GM18519 (cell line): Measurements from ENCODE around the gene RPS15.
"Not testable (repeated sequence)": the region's sequence is repeated elsewhere in the genome, so short reads cannot be mapped to it uniquely, and the experiment has no call there.

Experiments
- ATAC-seq: cut with Tn5 transposase; IDR thresholded peaks from one replicate; pipeline ENCODE4 v1.9.1; 2021; ENCODE audit warnings: mild to moderate bottlenecking, moderate library complexity; ENCODE audit not compliant: unreplicated experiment, low FRiP score

Gene RPS15

DNA sequence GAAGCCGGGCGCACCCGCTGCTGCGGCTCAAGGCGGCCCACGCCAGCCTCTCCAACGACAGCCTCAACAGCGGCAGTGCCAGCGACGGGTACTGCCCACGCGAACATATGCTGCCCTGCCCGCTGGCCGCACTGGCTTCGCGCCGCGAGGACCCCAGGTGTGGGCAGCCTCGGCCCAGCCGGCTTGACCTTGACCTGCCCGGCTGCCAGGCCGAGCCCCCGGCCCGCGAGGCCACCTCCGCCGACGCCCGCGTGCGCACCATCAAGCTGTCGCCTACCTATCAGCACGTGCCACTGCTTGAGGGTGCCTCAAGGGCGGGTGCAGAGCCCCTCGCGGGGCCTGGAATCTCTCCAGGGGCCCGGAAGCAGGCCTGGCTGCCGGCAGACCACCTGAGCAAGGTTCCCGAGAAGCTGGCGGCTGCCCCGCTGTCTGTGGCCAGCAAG is 27.8 kb downstream of the RPS15 start:
- no peak for ATAC-seq

DNA sequence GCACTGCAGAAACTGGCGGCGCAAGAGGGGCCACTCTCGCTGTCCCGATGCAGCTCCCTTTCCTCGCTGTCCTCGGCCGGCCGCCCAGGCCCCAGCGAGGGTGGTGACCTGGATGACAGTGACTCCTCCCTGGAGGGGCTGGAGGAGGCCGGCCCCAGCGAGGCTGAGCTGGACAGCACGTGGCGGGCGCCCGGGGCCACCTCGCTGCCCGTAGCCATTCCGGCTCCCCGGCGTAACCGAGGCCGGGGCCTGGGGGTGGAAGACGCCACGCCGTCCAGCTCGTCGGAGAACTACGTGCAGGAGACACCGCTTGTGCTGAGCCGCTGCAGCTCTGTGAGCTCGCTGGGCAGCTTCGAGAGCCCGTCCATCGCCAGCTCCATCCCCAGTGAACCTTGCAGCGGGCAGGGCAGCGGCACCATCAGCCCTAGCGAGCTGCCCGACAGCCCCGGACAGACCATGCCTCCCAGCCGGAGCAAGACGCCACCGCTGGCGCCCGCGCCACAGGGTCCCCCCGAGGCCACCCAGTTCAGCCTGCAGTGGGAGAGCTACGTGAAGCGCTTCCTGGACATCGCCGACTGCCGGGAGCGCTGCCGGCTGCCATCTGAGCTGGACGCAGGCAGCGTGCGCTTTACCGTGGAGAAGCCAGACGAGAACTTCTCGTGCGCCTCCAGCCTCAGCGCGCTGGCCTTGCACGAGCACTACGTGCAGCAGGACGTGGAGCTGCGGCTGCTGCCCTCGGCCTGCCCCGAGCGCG is 28.4 kb downstream of the RPS15 start:
- no peak for ATAC-seq

DNA sequence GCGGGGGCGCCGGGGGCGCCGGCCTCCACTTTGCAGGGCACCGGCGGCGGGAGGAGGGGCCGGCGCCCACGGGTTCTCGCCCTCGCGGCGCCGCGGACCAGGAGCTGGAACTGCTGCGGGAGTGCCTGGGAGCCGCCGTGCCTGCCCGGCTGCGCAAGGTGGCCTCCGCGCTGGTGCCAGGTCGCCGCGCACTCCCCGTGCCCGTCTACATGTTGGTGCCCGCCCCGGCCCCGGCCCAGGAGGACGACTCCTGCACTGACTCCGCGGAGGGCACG is 29.0 kb downstream of the RPS15 start:
- ATAC-seq = no peak

DNA sequence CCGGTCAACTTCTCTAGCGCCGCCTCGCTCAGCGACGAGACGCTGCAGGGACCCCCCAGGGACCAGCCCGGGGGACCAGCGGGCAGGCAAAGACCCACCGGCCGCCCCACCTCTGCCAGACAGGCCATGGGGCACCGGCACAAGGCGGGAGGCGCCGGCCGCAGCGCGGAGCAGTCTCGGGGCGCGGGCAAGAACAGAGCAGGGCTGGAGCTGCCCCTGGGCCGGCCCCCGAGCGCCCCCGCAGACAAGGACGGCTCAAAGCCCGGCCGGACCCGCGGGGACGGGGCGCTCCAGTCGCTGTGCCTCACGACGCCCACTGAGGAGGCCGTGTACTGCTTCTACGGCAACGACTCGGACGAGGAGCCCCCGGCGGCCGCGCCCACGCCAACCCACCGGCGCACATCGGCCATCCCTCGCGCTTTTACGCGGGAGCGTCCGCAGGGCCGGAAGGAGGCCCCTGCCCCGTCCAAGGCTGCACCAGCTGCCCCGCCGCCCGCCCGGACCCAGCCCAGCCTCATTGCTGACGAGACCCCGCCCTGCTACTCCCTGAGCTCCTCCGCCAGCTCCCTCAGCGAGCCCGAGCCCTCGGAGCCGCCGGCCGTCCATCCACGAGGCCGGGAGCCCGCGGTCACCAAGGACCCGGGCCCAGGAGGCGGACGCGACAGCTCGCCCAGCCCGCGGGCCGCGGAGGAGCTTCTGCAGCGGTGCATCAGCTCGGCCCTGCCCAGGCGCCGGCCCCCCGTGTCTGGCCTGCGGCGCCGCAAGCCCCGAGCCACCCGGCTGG is 29.5 kb downstream of the RPS15 start:
- no peak for ATAC-seq

DNA sequence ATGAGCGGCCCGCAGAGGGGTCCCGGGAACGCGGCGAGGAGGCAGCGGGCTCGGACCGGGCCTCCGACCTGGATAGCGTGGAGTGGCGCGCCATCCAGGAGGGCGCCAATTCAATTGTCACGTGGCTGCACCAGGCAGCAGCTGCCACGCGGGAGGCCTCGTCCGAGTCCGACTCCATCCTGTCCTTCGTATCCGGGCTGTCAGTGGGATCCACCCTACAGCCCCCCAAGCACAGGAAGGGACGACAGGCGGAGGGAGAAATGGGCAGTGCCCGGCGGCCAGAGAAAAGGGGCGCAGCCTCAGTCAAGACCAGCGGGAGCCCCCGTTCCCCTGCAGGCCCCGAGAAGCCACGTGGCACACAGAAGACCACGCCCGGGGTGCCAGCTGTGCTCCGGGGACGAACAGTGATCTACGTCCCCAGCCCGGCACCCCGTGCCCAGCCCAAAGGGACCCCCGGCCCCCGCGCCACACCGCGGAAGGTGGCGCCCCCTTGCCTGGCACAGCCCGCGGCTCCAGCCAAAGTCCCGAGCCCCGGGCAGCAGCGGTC is 30.2 kb downstream of the RPS15 start:
- ATAC-seq = no peak

DNA sequence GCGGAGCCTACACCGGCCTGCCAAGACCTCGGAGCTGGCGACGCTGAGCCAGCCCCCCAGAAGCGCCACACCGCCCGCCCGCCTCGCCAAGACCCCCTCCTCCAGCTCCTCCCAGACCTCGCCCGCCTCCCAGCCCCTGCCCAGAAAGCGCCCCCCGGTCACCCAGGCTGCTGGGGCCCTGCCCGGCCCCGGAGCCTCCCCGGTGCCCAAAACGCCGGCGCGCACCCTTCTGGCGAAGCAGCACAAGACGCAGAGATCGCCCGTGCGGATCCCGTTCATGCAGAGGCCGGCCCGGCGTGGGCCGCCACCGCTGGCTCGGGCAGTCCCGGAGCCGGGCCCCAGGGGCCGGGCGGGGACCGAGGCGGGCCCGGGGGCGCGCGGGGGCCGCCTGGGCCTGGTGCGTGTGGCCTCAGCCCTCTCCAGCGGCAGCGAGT is 30.6 kb downstream of the RPS15 start:
- no peak for ATAC-seq

DNA sequence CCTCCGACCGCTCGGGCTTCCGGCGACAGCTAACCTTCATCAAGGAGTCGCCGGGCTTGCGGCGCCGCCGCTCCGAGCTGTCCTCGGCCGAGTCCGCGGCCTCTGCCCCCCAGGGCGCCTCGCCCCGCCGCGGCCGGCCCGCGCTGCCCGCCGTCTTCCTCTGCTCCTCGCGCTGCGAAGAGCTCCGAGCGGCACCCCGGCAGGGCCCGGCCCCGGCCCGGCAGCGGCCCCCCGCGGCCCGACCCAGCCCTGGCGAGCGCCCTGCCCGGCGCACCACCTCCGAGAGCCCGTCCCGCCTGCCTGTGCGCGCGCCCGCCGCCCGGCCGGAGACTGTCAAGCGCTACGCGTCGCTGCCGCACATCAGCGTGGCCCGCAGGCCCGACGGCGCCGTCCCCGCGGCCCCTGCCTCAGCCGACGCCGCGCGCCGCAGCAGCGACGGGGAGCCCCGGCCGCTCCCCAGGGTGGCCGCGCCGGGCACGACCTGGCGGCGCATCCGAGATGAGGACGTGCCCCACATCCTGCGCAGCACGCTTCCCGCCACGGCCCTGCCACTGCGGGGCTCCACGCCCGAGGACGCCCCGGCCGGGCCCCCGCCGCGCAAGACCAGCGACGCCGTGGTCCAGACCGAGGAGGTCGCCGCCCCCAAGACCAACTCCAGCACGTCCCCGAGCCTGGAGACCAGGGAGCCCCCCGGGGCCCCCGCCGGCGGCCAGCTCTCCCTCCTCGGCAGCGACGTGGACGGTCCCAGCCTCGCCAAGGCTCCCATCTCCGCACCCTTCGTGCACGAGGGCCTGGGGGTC is 31.3 kb downstream of the RPS15 start:
- no peak for ATAC-seq

DNA sequence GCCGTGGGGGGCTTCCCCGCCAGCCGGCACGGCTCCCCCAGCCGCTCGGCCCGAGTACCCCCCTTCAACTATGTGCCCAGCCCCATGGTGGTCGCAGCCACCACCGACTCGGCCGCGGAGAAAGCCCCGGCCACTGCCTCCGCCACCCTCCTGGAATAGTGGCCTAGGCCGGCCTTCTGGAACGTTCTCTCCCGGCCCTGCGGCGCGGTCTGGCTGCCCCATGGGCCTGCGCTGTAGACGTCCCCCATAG is 31.8 kb downstream of the RPS15 start:
- ATAC-seq = no peak

DNA sequence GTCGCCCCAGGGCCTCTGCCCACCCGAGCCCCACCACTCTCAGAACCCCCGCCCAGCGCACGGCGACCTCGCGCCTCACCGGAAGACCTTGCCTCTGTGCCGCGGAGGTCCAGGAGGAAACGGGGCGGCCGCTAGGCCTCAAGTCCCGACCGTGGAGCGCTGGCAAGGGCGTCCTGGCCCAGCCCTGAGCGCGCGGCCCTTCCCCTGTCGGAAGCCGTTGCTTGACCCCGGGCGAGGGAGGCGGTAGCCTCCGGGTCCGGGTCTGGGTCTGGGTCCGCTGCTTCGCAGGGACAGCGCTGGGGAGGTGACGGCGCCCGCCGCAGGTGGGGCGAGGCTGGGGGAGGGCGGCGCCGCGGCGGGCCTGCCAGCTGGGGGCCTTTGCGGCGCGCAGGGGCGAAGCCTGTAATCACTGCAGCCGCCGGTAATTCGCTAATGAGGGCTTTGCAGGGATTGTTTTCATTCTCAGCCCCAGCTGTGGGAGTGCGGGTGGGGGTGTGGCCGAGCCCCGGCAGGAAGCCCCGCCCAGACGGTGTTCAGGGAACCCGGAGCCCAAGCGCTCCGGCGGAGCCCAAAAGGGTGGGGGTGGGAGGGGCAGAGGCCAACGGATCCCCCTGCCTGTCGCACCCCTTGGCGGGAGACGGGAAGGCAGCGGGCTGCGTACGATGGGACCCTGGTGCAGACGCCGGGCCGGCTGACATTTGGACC is 32.3 kb downstream of the RPS15 start:
- ATAC-seq = no peak

DNA sequence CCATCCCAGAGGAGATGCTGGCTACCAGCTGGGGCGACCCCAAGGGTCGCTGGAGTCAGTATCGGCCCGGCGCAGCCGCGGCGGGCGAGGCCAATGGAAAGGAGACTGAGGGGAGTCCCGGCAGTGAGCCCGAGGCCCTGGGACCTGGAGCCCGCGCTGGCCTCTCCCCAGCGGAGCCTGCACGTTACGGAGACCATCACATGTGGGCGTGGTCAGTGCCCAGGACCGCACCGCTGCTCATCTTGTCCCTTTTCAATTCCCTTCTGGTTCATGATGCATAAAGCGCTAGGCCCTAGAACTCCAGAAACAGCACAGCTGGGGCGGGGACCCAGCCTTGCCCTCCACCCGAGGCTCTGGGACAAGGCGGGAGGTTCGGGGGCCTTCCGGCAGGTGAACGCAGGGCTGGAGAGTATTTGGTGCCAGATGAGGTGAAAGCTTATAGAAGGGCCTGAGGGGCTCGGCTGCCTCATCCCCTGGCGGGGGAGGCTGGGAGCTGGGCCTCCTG is 32.9 kb downstream of the RPS15 start:
- no peak for ATAC-seq

DNA sequence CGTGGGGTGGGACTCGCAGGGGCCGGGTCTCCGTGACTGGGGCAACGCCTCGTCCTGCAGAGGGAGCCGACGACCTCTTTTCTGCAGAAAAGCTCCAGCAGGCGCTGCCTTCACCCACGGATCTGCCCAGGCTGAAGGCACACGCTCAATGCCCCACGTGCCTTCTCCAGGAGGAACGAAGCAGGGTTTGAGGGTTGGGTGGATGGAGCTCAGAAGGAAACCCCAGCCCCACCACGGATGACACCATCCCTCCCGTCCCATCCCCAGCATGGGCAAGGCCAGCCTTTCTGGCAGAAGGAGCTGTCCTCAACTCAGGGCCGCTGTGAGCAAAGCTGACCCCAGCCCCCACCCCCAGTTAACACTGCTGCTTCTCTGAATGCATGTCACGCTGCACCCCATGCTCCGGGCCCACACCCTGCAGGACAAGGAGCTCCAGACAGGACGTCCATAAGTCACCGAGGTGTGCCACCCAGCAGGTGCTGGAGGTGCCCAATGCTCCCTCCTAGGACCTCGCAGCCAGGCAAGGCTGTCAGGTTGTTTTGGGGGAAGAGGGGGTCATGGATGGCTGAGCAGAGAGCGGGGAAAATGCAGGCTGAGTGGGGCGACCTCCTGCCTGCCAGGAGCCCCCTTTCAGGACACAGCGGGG is 33.4 kb downstream of the RPS15 start:
- ATAC-seq = no peak

DNA sequence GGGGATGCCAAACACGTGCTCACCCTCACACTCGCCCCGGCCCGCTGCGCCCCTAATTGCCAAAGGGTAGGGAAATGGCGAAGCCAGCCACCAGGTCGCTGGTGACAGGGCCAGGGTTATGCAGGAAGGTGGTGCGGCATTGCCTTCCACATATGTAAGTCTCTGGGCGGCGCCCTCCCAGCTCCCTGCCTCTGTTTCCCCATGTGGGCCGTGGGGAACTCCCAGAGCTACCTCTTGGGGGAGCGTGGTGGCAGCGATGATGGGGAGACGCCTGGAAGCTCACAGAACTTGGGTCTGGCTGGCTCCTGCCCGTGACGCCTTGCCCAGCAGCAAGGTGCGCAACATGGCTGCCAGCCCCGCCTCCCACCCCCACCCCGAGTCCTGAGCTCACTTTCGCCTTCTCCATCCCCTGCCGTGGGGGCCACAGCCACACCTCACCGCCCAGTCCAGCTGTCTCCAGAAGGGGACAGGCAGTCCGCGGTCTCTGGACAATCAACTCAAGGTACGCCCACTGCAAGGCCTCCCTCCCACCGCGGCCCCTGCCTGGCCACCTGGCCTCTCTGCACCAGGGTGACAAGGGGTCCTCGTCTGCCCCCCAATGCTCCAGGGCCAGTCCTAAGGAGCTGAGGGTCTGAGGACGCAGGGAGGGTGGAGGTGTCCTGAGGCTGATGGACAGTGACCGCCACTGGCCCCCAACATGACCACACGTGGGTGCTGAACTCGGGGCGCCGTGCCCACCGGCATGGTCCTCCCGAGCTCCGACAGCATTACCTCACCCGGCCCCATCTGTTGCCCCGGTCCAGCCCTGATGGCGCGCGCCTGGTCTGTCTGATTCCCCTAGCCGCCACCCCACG is 34.3 kb downstream of the RPS15 start:
- no peak for ATAC-seq

DNA sequence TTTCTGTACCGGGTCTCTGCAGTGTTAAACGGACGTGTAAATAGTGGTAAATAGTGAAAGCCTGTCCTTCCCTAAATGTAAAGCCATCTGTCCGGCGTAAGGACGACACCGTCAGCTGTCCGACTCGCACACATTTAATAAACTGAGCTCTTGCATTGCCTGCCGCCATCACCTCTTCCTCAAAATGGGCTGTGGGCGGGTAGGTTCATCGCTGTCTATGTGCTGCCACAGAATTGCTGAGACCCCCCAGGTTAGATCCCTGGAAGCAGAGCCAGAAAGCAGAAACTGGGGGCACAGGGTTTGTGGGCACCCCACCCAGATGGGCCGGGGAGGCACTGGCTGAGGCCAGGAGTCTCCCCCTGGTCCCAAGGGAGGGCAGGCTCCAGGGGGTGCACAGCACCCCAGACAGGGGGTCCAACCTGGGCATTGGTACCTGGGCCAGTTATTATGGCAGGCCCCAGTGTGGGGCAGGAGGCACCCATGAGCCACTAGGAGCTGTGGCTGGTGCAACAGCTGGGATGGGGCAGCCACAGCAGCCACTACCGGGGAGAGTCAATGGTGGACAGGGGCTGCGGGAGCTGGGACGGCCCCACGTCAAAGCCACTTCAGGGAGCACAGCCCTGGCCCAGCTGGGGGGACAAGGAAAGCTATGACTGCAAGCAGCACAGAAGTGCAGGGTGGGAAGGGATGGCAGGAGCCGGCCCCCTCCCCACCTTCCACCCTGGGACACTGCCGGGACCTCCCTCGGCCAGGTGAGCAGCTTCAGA is 35.1 kb downstream of the RPS15 start:
- no peak for ATAC-seq

DNA sequence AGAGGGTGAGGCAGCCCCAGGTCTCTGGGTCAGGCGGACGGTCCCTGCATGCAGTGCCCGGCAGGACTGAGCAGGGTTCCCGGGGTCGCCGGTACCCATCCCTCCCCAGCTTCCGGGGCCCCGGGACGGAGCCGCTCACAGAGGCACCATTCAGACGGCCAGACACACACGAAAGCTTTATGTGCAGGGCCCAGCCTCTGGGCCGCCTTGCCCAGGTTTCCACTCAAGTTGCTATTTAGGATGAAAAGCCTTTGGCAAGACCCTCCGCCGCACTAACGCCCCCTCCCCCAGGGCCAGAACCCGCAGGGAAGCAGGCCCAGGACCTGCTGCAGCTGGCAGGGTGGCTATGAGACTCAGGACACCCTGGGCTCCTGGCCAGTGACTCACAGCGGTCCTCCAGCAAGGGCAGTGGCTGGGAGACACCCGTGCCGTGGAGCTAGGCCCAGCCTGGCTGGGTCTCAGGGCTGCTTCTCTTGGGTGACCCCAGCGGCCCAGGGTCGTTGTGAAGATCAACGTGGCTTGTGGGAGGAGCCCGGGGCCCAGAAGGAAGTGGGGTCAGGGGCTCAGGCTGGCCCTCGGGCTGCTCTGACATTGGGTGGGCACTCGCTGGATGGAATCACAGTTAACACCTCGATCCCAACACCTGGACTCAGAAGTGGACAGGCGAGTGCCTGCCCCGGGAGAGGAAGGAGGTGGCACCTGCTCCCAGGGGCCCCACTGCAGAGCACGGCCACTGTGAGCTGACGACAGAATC is 36.0 kb downstream of the RPS15 start:
- ATAC-seq = no peak

DNA sequence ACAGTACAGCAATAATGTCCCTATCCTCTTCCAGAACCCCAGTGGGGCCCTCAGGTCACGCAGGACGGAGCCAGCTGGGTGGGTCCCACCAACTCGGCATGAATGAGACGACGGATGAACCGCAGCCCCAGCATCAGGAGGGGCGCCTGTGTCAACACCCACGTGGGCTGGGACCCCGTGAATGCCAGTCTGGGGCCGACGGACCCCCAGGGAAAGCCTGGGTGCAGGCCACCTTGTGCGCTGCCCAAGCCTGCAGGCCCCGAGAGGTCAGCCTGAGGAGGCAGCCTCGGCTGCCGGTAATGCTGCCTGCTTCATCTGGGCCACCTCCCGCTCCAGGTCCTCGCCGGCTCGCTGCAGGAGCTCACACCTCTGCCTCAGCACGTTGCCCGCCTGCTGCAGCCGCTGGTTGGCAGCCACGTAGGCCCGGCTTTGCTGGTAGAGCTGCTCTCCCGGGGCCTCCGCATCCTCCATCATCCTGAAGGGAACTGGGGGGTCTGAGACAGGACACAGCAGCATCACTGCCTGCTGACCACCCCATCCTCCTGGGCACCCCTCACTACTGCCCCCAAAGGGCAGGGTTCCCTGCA is 36.7 kb downstream of the RPS15 start:
- no peak for ATAC-seq

DNA sequence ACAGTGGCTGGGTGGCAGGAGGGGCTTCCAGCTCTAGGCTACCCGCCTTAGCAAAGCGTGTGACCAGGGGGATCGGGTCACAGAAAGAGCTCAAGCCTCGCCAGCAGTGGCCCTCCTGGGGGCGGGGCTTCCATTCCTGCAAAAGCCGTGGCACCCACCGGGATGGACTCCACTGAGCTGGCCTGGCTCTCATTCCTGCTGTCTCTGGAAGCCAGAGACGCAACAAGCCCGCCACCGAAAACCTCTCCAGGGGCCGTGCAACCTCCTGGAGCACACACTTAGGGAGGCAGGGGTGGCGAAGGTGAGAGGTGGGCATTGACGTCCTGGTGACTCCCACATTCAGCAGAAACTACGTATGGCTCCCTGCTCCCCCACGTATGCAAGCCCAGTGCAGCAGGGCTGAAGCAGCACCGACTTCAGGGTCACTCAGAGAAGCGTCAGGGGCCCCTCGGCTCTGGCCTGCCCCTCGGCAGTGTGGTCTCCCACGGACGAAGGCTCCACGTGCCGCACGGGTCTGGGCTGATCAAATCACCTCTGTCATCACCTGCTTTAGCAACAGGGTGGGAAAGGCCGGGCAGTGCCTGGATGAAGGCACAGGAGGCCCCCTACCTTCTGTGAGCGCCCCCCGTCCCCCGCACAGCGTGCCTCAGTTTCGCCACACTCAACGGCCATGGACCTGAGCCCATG is 37.7 kb downstream of the RPS15 start:
- ATAC-seq = no peak

DNA sequence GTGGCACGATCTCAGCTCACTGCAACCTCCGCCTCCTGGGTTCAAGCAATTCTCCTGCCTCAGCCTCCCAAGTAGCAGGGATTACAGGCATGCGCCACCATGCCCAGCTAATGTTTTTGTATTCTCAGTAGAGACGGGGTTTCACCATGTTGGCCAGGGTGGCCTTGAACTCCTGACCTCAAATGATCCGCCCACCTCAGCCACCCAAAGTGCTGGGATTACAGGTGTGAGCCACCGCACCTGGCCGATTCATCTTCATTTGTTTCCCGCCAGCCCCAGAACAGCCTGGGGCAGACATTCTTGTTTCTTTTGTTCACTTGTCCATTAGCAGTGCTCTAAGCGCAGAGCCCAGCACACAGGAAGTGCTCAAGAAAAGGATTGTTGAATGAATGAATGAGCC is 38.9 kb downstream of the RPS15 start:
- not testable (repeated sequence) for ATAC-seq
